HG03457 (cell line): Measurements from ENCODE around the gene ADGRF3.
"Not testable (repeated sequence)": the region's sequence is repeated elsewhere in the genome, so short reads cannot be mapped to it uniquely, and the experiment has no call there.

ENCODE experiments used
- ATAC-seq: cut with Tn5 transposase; IDR thresholded peaks from one replicate; pipeline ENCODE4 v1.9.1; 2021; ENCODE audit warnings: moderate number of reproducible peaks; ENCODE audit not compliant: unreplicated experiment

Gene ADGRF3, protein sequence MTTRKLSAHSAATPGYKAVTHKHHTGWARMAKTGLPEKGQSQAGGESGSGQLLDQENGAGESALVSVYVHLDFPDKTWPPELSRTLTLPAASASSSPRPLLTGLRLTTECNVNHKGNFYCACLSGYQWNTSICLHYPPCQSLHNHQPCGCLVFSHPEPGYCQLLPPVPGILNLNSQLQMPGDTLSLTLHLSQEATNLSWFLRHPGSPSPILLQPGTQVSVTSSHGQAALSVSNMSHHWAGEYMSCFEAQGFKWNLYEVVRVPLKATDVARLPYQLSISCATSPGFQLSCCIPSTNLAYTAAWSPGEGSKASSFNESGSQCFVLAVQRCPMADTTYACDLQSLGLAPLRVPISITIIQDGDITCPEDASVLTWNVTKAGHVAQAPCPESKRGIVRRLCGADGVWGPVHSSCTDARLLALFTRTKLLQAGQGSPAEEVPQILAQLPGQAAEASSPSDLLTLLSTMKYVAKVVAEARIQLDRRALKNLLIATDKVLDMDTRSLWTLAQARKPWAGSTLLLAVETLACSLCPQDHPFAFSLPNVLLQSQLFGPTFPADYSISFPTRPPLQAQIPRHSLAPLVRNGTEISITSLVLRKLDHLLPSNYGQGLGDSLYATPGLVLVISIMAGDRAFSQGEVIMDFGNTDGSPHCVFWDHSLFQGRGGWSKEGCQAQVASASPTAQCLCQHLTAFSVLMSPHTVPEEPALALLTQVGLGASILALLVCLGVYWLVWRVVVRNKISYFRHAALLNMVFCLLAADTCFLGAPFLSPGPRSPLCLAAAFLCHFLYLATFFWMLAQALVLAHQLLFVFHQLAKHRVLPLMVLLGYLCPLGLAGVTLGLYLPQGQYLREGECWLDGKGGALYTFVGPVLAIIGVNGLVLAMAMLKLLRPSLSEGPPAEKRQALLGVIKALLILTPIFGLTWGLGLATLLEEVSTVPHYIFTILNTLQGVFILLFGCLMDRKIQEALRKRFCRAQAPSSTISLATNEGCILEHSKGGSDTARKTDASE

DNA sequence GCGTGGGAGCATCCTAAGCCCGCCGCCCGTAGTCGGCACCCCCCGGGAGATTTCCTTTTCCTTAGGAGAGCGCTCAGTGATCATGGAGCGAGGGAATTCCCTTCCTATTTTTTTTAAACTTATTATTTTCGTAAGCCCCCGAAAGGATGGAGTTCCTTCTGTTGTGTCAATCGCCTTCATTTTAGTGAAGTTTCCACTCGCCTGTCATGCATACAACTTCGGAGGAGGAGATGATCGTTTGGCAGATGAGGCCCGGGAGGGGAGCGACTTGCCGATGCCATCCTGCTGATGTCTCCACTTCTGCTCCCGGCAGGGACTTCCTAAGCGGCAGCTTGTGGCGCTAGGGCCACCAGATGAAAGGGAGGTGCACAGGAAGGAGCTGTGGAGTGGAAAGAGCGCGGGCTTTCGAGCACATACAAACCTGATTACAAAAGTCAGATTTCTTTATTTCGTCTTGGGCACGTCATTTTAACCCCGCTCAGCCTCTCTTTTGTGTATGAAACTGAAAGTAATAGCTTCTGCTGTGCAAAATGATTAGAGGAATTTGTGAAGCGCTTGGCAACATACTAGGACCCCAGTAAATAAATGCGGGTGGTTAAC is at the start of gene ADGRF3:
Gene ADGRF3, minus strand, starts transcription at position 336 of the 600 bp plus-strand sequence. CDS start 555 bp downstream, outside the sequence.
- ATAC-seq, result no peak

DNA sequence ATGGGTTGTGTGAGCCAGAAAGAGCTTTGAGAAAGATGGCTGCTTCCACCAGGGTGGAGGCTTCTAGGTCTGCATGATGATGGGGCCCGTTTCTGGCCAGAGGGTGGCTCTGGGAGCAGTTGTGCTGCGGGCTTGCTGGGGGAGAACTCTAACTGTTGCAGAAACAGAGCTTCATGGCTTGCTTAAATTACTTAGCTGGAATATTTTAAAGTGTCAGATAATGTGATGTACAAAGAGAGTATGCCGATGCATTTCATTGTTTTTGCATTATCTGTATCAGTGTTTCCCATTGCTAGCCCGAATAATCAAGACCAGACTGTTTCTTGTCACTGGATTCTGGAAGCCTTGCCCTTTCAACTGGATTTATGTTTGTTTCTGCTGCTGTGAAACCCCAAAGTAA is 48.8 kb upstream of the ADGRF3 start:
- ATAC-seq, result no peak

GRCh38 chr2:26394694-26395093 is 48.1 kb upstream of the ADGRF3 start:
- ATAC-seq, result no peak

GRCh38 chr2:26387189-26387588 is 40.6 kb upstream of the ADGRF3 start:
- no peak for ATAC-seq

- ATAC-seq, result no peak
Measured at GRCh38 chr2:26384597-26384996, 38.0 kb upstream of the ADGRF3 start.

DNA sequence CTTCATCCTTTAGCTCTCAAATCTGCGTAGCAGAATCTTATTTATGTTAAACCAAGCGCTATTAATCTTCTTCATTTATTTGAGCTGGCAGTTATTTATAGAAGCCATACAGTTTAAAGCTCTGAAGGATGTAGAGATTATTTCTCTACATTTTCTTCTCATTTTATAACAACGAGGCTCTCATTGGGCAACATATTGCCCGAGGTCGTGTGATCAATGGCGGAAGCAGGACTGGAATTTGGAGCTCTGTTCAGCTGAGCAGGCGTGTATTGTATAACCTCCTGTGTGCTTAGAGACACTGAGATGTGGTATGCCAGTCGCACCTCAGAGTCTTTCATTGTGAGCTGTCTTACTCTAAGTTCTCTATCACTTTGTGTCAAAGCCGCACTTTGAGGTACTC is 37.6 kb upstream of the ADGRF3 start:
- no peak for ATAC-seq

DNA sequence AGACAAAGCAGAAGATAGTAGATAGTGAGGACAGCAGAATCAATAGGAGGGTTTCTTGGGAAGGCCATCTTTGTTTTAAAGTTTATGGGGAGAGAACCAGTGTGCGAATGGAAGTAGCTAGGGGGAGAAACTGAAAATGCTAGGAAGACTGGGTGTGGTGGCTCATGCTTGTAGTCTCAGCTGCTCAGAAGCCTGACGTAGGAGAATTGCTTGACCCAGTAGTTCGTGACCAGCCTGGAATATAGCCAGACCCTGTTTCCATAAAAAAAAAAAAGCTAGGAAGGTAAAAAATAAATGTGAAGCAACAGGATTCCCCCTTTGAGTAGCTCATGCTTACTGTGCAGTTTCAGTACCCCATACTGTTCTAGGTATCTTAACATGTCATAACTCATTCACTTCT is 36.0 kb upstream of the ADGRF3 start:
- ATAC-seq, result no peak

- ATAC-seq, result no peak
Measured at GRCh38 chr2:26380281-26380680, 33.7 kb upstream of the ADGRF3 start.

- ATAC-seq, result no peak
Measured at GRCh38 chr2:26376799-26377198, 30.2 kb upstream of the ADGRF3 start.

DNA sequence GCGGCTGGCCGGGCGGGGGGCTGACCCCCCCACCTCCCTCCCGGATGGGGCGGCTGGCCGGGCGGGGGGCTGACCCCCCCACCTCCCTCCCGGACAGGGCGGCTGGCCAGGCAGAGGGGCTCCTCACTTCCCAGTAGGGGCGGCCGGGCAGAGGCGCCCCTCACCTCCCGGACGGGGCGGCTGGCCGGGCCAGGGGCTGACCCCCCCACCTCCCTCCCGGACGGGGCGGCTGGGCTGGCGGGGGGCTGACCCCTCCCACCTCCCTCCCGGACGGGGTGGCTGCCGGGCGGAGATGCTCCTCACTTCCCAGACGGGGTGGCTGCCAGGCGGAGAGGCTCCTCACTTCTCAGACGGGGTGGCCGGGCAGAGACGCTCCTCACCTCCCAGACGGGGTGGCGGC is 24.3 kb upstream of the ADGRF3 start:
- not testable (repeated sequence) for ATAC-seq

GRCh38 chr2:26369664-26370063 is 23.1 kb upstream of the ADGRF3 start:
- not testable (repeated sequence) for ATAC-seq

GRCh38 chr2:26366957-26367356 is 20.4 kb upstream of the ADGRF3 start:
- no peak for ATAC-seq

DNA sequence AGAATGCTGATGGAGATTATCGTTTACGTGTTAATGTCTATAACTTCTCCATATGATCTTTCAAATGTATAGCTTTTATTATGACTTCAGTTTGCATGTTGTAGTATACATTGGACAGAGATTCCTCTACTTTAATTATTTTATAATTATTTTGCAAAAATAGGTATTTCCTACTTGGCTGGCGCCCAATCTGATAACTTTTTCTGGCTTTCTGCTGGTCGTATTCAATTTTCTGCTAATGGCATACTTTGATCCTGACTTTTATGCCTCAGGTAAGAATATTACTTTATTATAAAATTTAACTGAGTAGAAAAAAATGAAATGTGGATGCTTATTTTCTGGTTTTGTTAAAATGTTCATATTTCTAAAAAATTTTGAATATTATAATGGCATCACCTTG is 18.1 kb upstream of the ADGRF3 start:
- no peak for ATAC-seq

DNA sequence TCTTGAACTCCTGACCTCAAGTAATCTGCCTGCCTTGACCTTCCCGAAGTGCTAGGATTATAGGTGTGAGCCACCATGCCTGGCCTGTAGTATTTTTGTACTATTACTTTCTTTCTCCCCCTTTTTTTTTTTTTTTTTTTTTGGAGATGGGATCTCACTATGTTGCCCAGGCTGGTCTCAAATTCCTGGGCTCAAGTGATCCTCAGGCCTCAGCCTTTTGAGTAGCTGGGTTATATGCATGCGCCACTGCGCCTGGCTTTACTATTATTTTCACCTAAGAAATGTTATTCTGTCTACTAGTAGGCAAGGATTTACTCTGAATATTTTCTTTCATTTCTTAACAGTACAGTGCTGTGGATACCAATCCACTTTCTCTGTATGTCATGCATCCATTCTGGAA is 17.4 kb upstream of the ADGRF3 start:
- no peak for ATAC-seq

GRCh38 chr2:26363323-26363722 is 16.7 kb upstream of the ADGRF3 start:
- no peak for ATAC-seq

- ATAC-seq, result no peak
Measured at GRCh38 chr2:26359886-26360473, 13.4 kb upstream of the ADGRF3 start.

DNA sequence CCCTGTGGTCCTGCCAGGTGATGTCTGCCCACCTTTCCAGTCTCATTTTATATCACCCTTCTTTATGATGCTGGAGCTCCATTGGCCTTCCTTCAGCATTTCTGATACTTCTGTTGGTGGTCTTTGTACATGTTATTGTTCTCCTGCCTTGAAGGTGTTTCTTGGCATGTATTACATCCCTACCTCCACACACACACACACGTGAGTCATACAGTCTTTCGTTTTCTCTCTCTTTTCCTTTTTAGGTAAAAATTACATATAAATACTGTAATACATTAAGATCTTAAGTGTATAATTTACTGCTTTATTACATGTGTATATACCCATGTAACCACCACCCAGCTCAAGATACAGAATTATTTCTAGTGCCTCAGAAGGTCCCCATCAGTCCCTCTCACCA is 10.2 kb upstream of the ADGRF3 start:
- no peak for ATAC-seq

DNA sequence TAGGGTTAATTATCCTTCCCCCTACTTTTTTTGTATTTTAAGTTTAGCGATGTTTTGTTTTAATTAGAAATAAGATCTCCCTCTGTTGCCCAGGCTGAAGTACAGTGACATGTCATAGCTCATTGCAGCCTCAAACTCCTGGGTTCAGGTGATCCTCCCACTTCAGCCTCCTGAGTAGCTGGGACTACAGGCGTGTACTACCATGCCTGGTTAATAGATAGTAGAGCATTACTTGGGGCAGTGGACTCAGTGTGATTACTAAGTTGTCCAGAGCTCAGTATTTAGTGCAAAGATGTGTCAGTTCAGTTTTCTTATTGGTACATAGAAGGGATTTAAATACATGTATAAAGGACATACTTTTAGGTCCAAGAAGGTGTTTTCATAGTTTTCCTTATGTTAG is 9.5 kb upstream of the ADGRF3 start:
- ATAC-seq, result no peak

- ATAC-seq, result no peak
Measured at GRCh38 chr2:26355038-26355995, 8.7 kb upstream of the ADGRF3 start.

GRCh38 chr2:26354469-26354868 is 7.9 kb upstream of the ADGRF3 start:
- not testable (repeated sequence) for ATAC-seq
